Measurements from ENCODE around the gene SLC16A10.

The SLC16A10 gene

DNA sequence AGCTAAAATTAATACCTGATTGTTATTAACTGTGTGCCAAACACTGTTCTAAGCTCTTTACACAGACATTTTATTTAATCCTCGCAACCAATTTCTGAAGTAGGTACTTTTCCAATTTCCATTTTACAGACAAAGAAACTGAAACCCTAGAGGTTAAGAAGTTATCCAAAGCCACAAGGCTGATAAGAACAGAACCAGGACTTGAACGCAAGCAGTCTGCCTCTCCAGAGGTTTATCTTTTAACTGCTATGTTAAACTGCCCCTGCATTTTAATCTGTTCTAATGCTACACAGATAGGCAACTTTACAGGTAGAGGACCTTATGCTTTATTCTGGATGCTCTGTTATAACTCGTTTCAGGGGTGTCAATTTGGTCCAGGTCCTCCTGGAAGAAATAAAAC is 118.2 kb downstream of the SLC16A10 start:
- TF ChIP-seq POLR2AphosphoS5 (IDR thresholded peaks at IDR 0.05; ENCODE audit: borderline replicate concordance, low read depth, low read length) (no peak), FOXP2 (optimal IDR thresholded peaks at IDR 0.05; ENCODE audit: control extremely low read depth, extremely low read length, insufficient read depth) (no peak), EZH2 (IDR thresholded peaks at IDR 0.05) (no peak)
- H3K4me3 ChIP-seq = no peak overlapping the region
- no peaks in the 10 kb centered on the region; the same call in 1 of the 2 replicates for H3K9me3 ChIP-seq (ENCODE audit: low read depth, low read length)
- H3K27ac ChIP-seq = no peak overlapping the region
- H3K36me3 ChIP-seq (ENCODE audit: insufficient read depth, low read length) = no peaks in the 10 kb centered on the region
- H3K9ac ChIP-seq (ENCODE audit: insufficient read length) = no peak overlapping the region
- no peak for DNase-seq (ENCODE audit: low read depth, low spot score)

DNA sequence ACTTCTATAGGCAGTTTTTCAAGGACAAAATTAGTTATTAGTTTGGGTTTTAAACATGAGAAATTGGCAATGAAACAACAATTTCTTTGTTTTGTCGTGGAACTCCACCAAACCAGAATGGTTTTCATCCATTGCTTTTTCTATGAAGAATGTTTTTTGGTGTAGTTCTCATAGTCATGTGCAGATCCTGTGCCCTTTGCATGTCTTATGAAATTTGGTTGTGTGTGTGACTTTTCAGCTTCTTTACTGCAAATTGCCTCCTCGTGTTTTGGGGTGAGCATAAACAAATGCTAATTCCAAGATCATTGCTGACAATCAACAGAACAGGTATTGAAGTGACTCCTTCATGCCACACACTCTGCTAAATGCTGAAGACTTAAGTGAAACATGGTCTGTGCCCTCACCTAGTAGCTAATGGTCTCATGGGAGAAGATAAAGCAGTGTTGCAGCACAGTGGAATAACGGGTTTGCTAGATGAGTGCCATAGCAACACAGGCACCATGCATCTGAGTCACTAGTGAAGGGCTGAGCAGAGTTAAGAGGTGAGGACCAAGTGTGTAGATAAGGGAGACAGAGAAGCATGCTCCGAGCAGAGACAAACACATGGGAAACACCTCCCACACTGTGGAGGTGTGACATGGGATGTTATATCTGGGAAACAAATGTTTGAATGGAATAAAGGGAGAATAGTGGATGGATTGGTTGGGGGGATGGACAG is 120.0 kb downstream of the SLC16A10 start:
- Histone ChIP-seq H3K36me3 (ENCODE audit: insufficient read depth, low read length) (no peaks in the 10 kb centered on the region), H3K9ac (ENCODE audit: insufficient read length) (no peak overlapping the region), H3K27ac (no peak overlapping the region), H3K4me3 (no peak overlapping the region), H3K9me3 (ENCODE audit: low read depth, low read length) (no peaks in the 10 kb centered on the region; the same call in 1 of the 2 replicates)
- no peak for DNase-seq (ENCODE audit: low read depth, low spot score)
- TF ChIP-seq EZH2 (IDR thresholded peaks at IDR 0.05) = no peak
- no peak for TF ChIP-seq FOXP2 (optimal IDR thresholded peaks at IDR 0.05; ENCODE audit: control extremely low read depth, extremely low read length, insufficient read depth)
- no peak for TF ChIP-seq POLR2AphosphoS5 (IDR thresholded peaks at IDR 0.05; ENCODE audit: borderline replicate concordance, low read depth, low read length)

DNA sequence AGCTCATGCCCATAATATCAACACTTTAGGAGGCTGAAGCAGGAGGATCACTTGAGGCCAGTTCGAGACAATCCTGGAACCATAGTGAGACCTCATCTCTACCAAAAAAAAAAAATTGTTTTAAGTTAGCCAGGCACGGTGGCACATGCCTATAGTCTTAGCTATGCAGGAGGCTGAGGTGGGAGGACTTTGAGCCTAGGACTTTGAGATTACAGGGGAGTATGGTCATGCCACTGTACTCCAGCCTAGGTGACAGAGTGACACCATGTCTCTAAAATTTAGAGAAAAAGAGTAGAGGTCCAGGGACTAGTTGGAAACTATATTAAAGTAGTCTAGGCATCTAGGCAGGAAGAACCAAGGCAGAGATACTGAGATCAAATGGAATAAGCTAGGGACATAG is 121.6 kb downstream of the SLC16A10 start:
- Histone ChIP-seq H3K9me3 (ENCODE audit: low read depth, low read length) (no peaks in the 10 kb centered on the region; the same call in 1 of the 2 replicates), H3K4me3 (no peak overlapping the region), H3K27ac (no peak overlapping the region), H3K36me3 (ENCODE audit: insufficient read depth, low read length) (no peaks in the 10 kb centered on the region), H3K9ac (ENCODE audit: insufficient read length) (no peak overlapping the region)
- TF ChIP-seq EZH2 (IDR thresholded peaks at IDR 0.05) (no peak), POLR2AphosphoS5 (IDR thresholded peaks at IDR 0.05; ENCODE audit: borderline replicate concordance, low read depth, low read length) (no peak), FOXP2 (optimal IDR thresholded peaks at IDR 0.05; ENCODE audit: control extremely low read depth, extremely low read length, insufficient read depth) (no peak)
- DNase-seq (ENCODE audit: low read depth, low spot score) = no peak

DNA sequence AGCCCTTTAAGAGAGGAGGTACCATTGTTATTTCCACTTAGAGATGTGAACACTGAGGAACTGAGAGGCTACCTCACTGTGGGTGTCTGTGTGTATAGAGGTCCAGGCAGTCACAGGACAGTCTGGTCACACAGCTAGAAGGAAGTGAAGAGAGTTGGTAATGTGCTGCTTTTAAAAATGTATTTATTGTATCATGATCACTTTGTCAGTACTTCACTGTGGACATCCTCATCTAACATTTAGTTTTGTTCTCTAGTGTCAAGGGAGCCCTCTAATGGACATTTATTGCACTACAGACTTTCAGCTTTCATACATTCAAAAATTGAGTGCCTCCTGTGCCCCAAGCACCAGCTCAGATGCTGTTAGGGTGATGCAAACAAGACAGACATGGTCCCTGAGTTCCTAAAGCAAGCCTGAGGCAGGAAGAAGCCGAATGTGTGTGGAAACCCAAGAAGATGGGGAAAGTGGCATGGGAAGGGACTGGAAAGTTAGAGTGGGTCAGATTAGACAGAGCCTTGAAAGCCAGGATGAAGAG is 123.0 kb downstream of the SLC16A10 start:
- Histone ChIP-seq H3K4me3 (no peak overlapping the region), H3K27ac (no peak overlapping the region), H3K9me3 (ENCODE audit: low read depth, low read length) (no peaks in the 10 kb centered on the region; the same call in 1 of the 2 replicates), H3K9ac (ENCODE audit: insufficient read length) (no peak overlapping the region), H3K36me3 (ENCODE audit: insufficient read depth, low read length) (no peaks in the 10 kb centered on the region)
- no peak for TF ChIP-seq POLR2AphosphoS5 (IDR thresholded peaks at IDR 0.05; ENCODE audit: borderline replicate concordance, low read depth, low read length)
- TF ChIP-seq EZH2 (IDR thresholded peaks at IDR 0.05) = no peak
- peak; percentile 64 for DNase-seq (ENCODE audit: low read depth, low spot score)

DNA sequence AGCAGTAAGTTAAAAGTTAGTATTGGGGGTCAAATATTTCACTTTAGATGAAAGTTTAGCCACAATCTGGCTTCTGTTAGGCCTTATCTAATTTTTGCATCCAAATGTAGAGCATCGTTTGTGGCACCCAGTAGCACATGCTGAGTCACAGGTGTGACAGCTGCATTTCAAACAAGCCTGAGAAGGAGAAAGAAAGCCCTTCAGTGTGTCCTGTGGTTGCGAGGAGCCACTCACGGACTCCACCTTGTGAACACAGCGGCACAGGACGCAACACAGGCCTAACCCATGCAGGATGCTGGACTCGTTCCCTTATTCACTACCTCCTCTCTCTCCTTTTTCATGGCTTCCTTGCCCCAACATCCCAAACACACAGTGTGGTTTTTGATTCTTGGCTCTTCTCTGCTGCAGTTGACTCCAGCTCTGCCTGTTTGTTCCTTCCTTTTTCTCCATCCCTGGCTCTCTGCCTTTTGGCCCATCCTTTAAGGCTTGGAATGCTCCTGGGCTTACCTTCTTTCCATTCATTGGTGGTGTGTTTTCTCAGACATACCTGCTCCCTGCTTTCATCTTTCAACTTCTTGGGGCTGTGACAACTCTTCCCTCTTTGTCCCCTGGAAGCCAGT is 124.2 kb downstream of the SLC16A10 start:
- DNase-seq (ENCODE audit: low read depth, low spot score) = no peak
- H3K4me3 ChIP-seq = no peak overlapping the region
- H3K9me3 ChIP-seq (ENCODE audit: low read depth, low read length) = no peaks in the 10 kb centered on the region; the same call in 1 of the 2 replicates
- TF ChIP-seq FOXP2 (optimal IDR thresholded peaks at IDR 0.05; ENCODE audit: control extremely low read depth, extremely low read length, insufficient read depth) = no peak
- no peak for TF ChIP-seq EZH2 (IDR thresholded peaks at IDR 0.05)
- TF ChIP-seq POLR2AphosphoS5 (IDR thresholded peaks at IDR 0.05; ENCODE audit: borderline replicate concordance, low read depth, low read length) = no peak
- H3K36me3 ChIP-seq (ENCODE audit: insufficient read depth, low read length) = no peaks in the 10 kb centered on the region
- H3K27ac ChIP-seq = no peak overlapping the region
- no peak overlapping the region for H3K9ac ChIP-seq (ENCODE audit: insufficient read length)

DNA sequence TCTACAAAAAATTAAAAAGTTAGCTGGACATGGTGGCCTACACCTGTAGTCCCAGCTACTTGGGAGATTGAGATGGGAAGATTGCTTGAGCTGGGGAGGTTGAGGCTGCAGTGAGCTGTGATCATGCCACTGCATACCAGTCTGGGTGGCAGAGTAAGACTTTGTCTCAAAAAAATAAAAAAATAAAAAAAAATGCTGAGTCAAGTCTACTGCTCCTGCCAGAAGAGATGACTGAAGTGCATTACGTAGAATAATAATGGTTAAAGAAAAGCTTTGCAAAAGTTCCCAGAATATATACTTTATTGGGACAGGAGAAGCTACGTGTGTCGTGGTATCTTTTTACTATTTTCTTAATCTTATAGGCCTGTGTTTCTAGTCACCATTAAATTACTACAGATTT is 125.3 kb downstream of the SLC16A10 start:
- no peaks in the 10 kb centered on the region for H3K36me3 ChIP-seq (ENCODE audit: insufficient read depth, low read length)
- H3K9ac ChIP-seq (ENCODE audit: insufficient read length) = peak overlapping the region; percentile 7
- no peak overlapping the region for H3K4me3 ChIP-seq
- no peak for TF ChIP-seq EZH2 (IDR thresholded peaks at IDR 0.05)
- TF ChIP-seq FOXP2 (optimal IDR thresholded peaks at IDR 0.05; ENCODE audit: control extremely low read depth, extremely low read length, insufficient read depth) = no peak
- TF ChIP-seq POLR2AphosphoS5 (IDR thresholded peaks at IDR 0.05; ENCODE audit: borderline replicate concordance, low read depth, low read length) = no peak
- DNase-seq (ENCODE audit: low read depth, low spot score) = no peak
- H3K27ac ChIP-seq = no peak overlapping the region
- no peaks in the 10 kb centered on the region; the same call in 1 of the 2 replicates for H3K9me3 ChIP-seq (ENCODE audit: low read depth, low read length)

DNA sequence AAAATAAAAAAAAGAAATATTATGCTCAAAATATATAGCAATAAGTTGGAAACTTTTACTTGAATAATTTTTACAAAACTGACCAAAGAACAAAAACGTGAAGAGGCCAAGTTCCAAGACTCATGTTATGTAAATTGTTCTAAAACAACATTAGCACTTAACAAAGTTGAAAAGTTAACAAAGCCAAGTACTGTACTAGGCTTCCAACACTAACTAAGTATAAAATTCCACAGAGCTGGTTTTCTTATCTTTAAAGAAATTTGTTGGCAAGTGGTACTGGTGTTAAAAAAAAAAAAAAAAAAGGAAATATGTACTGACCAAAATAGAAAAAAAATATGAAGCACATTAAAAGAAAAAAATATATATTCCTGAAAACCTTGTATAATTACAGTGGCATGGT is 127.8 kb downstream of the SLC16A10 start:
- H3K9me3 ChIP-seq (ENCODE audit: low read depth, low read length) = no peaks in the 10 kb centered on the region; the same call in 1 of the 2 replicates
- H3K36me3 ChIP-seq (ENCODE audit: insufficient read depth, low read length) = no peaks in the 10 kb centered on the region
- no peak overlapping the region for H3K27ac ChIP-seq
- no peak overlapping the region for H3K4me3 ChIP-seq
- DNase-seq (ENCODE audit: low read depth, low spot score) = no peak
- H3K9ac ChIP-seq (ENCODE audit: insufficient read length) = no peak overlapping the region
- TF ChIP-seq FOXP2 (optimal IDR thresholded peaks at IDR 0.05; ENCODE audit: control extremely low read depth, extremely low read length, insufficient read depth) (no peak), EZH2 (IDR thresholded peaks at IDR 0.05) (no peak), POLR2AphosphoS5 (IDR thresholded peaks at IDR 0.05; ENCODE audit: borderline replicate concordance, low read depth, low read length) (no peak)

DNA sequence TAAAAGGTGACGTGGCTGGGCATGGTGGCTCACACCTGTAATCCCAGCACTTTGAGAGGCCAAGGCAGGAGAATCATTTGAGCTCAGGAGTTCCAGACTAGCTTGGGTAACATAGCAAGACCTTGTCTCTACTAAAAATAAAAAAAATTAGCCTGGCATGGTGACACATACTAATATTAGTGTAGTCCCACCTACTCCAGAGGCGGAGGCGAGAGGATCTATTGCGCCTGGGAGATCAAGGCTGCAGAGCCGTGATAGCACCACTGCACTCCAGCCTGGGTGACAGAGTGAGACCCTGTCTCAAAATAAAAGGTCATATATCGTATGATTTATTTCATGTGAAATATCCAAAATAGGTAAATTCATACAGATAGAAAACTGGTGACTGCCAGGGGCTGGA is 132.5 kb downstream of the SLC16A10 start:
- H3K9ac ChIP-seq (ENCODE audit: insufficient read length) = no peak overlapping the region
- no peak for DNase-seq (ENCODE audit: low read depth, low spot score)
- TF ChIP-seq EZH2 (IDR thresholded peaks at IDR 0.05) (no peak), POLR2AphosphoS5 (IDR thresholded peaks at IDR 0.05; ENCODE audit: borderline replicate concordance, low read depth, low read length) (no peak), FOXP2 (optimal IDR thresholded peaks at IDR 0.05; ENCODE audit: control extremely low read depth, extremely low read length, insufficient read depth) (no peak)
- no peaks in the 10 kb centered on the region for H3K9me3 ChIP-seq (ENCODE audit: low read depth, low read length)
- no peaks in the 10 kb centered on the region for H3K36me3 ChIP-seq (ENCODE audit: insufficient read depth, low read length)
- H3K27ac ChIP-seq = no peak overlapping the region
- no peak overlapping the region for H3K4me3 ChIP-seq
